HG02970 (cell line): ENCODE measurements around the gene DPM1.
A peak's percentile ranks its signal among the peaks of the same experiment; 100 is the strongest.
"Not testable (repeated sequence)": the region's sequence is repeated elsewhere in the genome, so short reads cannot be mapped to it uniquely, and the experiment has no call there.

Experiments used
- ATAC-seq: cut with Tn5 transposase; IDR thresholded peaks from one replicate; pipeline ENCODE4 v1.9.1; 2021; ENCODE audit warnings: mild to moderate bottlenecking, moderate library complexity, moderate number of reproducible peaks; ENCODE audit not compliant: unreplicated experiment, low FRiP score

Gene DPM1

DNA sequence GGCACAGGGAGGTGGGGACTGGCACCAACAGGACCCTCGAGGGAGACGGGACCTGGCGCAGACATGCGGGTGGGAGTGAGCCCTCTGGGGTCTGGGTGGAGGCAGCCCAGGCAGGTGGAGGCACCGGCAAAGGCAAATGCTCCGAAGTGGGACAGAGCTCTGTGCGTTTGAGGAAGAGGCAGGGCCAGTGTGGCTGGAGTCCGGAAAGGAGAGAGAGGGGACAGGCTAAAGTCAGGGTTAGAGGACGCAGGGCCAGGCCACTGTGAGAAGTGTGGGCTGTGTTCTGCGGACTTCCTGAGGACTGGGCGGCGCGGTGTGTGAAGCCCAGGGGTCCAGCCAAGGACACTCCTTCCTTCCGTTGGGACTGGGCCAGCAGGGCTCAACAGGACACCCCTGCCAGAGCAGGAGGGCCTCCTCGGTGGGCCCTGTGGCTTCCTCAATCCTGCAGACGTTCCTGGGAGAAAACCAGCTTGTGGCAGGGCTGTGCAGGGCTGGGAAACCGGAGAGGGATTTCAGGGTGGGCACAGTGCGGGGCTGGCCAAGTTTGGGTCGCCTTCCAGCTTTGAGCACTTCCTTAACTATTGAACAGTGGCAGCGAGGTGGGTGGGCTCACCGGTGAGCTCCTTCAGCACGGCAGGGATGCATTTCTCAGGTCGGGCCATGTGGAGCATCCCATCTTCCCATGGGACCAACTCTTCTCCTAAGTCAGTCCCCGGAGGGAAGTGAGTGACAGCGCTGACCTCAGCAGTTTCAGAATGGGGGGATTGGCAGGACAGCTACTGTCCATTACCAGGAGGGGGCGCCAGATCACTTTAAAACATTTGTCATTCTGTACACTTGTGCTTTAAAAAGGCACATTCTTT lies 22.8 kb upstream of the DPM1 start:
- ATAC-seq, result no peak

DNA sequence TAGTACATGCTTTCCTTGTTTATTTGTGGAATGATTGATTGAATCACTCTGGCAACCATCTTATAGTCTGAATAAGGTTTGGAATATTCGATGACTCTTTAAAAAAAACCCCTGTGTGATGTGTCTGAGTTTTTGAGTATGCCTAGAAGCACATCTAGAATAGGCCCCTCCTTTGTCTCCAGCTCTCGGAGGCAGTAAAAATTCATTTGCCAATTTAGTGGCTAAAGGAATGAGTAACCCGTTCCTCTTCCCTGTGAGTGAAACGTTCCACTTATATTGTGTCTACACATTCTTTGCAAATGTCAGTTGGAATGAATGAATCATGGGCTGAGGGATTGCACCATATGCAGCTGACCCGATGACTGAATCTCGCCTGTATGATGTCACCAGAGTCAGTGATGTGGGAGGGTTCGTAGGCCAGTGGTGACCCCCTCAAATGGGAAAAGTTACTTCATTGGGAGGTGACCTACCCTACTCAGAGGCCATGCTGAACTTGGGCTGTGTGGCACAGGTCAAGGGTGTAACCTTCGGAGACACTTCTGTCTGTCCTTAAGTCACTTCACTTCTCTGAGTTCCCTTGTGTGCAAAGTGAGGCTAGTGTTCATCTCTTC lies 21.8 kb upstream of the DPM1 start:
- ATAC-seq, result no peak

DNA sequence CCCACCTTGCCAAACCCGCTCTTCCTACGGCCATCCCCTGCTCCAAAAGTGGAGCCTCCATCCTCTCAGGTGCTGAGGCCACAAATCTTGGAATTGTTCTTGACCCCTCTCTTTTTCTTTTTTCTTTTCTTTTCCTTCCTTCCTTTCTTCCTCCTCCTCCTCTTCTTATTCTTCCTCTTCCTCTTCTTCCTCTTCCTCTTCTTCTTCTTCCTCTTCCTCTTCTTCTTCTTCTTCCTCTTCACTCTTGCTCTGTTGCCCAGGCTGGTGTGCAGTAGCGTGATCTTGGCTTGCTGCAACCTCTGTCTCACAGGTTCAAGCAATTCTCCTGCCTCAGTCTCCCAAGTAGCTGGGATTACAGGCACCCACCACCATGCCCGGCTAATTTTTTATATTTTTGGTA lies 20.2 kb upstream of the DPM1 start:
- not testable (repeated sequence) for ATAC-seq

DNA sequence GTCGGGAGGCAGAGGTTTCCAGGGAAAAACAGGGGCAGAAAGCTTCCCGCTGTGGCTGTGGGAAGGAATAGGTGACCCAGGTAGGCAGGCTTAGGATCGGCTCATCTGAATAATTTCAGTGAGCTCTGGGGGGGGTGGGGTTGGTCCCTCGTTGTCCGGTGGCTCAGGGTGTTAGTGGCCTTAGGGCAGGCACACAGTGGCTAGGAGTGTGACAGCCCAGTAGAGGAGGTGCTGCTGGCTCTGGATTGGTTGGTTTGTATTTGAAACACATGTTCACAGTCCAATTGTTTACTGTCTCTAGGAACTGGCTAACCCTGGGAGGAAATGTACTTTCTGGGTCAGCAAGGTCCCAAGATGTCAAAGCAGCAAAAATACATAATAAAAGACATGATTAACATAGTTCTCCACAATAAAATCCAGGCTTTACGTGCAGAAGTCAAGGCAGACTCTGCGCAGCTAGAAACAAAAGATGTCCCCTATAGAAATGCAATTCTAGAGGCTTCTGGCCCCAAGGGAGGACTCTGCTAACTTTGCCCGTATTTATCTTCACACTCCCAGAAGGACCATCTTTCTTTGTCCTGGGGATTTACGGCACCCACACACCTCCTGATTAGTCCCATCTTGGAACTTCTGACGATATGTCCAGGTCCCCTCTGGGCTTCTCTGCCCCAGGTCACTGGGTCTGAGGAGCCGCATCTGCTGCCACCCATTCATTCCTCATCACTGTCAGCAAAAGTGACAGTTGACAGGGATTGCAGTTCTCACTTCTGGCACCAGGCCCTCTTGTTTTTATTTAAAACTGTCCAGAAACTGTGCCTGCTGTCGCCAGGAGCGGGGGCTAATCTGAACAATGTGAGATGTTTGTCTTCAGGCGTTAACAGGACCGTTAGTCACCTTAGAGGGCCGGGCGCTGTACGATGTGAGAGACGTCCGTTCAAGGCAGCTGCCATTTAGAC lies 19.0 kb upstream of the DPM1 start:
- ATAC-seq, result no peak

DNA sequence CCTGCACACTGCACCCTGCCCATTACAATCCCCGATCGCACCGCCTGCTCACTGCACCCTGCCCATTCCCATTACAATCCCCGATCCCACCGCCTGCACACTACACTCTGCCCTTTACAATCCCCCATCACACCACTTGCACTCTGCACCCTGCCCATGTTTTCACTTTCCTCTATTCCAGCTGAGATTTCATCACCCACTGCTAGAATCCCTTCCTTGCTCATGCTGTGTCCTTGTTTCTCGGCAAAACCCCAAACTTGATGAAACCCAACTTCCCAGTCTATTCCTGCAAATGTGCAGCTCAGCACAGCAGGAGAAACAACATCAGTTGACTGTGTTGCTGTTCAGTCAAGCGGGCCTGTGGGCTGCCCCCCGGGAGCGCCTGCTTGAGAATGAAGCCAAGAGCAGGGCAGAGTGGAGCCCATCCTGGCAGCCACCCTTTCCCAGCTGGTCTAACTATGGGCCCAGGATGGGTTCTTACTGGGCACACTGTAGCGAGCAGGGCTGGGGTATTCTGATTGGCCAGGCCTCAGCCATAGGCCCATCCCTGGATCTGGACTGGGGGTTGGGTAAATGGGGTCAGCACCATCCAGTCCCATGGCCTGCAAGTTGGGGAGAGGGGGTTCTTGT lies 17.5 kb upstream of the DPM1 start:
- ATAC-seq, result no peak

DNA sequence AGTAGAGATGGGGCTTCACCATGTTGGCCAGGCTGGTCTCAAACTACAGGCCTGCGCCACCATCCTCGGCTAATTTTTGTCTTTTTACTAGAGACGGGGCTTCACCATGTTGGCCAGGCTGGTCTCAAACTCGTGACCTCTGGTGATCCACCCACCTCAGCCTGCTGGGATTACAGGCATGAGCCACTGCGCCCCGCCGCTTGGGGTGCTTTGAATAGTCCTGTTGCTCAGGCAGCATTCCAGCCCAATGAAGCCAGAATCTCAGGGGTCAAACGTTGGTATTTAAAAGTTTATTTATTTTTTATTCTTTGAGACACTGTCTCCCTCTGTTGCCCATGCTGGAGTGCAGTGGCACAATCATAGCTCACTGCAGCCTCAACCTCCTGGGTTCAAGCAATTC lies 11.6 kb upstream of the DPM1 start:
- ATAC-seq, result no peak

DNA sequence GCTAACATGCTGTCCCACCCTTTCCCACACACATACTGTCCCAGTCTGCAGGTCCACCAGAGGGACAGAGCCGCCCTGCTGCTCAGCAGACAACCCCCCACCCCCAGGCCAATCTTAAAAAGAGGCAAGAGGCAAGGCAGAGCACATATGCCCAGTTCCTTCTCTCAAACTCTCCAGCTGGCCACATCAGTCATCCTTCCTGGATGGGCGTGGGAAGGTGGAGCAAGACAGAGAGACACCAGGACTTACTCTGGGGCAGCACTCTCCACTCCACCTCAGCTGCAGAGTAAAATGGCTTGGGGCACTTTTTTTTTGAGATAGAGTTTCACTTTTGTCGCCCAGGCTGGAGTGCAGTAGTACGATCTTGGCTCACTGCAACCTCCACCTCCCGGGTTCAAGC lies 11.1 kb upstream of the DPM1 start:
- no peak for ATAC-seq

DNA sequence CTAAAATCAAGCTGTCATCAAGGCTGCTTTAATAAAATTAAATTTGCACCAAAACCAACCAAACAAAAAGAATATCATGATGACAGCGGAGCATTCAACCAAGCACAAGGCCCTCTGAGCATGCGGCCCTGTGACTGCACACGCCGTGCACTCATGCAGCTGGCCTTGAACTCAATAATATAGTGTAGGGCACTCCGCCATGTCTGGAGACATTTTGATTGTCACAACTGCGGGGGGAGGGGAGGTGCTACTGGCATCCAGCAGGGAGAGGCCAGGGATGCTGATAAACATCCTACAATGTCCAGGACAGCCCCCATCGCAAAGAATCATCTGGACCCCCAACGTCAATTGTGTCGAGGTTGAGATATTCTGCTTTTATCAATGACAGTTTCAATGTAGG lies 10.0 kb upstream of the DPM1 start:
- no peak for ATAC-seq

DNA sequence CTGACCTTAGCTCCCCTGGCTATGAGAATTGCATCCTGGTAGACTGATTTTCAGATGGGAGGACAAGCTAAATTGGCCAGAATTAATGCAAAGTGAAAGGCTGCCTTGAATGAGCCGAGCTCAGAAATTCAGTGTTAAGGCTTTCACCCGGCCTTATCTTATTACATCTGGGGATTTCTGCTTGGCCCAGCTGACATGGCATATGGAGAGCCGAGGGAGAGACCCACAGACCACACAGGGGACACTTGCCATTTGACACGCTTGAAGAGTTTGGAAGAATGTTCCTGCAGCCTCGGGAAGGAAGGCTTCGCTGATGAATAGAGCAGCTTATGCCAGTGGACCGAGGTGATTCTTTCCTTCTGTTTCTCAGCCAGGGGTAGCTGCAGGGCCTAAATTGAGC lies 9.3 kb upstream of the DPM1 start:
- no peak for ATAC-seq

DNA sequence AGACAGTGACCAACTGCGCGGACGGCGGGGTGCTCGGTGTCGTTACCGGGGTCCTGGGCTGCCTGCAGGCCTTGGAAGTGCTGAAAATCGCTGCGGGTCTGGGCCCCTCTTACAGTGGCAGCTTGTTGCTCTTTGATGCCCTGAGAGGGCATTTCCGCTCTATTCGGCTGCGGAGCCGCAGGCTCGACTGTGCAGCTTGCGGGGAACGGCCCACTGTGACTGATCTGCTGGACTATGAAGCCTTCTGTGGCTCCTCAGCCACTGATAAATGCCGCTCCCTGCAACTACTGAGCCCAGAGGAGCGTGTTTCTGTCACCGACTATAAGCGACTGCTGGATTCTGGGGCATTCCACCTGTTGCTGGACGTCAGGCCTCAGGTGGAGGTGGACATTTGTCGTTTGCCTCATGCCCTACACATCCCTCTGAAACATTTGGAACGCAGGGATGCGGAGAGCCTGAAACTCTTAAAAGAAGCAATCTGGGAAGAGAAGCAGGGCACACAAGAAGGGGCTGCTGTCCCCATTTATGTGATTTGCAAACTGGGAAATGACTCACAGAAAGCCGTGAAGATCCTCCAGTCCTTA lies 1.3 kb upstream of the DPM1 start:
- ATAC-seq, result no peak

DNA sequence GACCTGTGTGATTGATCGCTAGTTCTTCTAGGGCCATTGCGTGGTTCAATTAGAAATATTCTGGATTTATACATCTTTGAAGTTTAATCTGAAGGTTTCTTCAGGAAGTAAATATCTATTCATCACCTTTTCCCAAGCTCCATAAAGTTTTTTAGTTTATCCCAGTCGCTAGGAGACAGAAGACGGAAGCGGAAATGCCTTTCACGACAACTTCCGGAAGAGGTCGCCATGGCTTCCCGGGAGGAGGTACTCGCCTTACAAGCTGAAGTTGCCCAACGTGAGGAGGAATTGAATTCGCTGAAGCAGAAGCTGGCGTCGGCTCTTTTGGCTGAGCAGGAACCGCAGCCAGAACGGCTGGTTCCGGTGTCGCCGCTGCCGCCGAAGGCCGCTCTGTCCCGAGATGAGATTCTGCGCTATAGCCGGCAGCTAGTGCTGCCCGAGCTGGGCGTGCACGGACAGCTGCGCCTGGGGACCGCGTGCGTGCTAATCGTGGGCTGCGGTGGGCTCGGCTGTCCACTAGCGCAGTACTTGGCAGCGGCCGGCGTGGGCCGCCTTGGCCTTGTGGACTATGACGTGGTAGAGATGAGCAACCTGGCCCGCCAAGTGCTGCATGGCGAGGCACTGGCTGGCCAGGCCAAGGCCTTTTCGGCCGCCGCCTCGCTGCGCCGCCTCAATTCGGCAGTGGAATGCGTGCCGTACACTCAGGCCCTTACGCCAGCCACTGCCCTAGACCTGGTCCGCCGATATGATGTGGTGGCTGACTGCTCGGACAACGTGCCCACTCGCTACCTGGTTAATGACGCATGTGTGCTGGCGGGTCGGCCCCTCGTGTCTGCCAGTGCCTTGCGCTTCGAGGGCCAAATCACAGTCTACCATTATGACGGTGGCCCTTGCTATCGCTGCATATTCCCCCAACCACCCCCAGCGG lies 547 bp upstream of the DPM1 start, which contains the start of gene MOCS3:
Gene MOCS3, plus strand, starts transcription at position 204 of the 928 bp plus-strand sequence. Its CDS starts 25 bp downstream, at position 229.
- ATAC-seq, result peak; percentile 84

DNA sequence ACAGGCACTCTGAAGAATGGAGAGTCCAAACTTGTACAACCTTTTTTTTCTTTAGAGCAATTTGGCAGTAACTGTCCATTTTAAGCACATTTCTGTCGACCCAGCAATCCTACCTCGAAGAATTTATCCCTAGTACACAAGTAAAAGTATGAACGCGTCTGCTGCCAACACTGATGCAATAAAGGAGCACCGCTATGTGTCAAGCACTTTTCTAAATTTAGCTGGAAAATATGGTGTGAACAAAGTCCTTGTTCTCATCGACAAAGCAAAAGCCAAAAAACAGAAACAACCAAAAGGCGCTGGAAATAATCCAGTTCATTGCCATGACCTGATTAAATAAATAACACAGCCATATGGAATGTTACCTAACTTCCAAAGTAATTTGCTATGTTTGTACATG lies 1.1 kb downstream of the DPM1 start:
- ATAC-seq, result no peak

DNA sequence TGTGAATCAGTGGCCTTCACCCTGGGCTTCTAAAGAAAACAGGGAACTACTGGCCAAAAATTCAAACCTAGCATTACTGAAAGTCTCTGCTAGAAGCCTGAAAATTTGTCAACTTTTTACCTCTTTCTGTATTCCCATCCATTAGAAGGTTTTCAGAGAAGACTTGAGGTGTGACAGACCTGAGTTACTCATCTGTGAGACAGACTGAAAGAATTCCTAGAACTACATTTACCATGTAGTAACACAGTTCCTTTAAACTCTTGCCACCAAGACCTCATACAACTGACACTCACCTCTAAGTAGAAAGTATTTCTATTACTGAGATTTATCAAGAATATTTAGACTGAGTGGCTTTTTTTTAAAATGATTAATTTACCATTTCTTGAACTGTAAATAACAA lies 4.5 kb downstream of the DPM1 start:
- no peak for ATAC-seq

DNA sequence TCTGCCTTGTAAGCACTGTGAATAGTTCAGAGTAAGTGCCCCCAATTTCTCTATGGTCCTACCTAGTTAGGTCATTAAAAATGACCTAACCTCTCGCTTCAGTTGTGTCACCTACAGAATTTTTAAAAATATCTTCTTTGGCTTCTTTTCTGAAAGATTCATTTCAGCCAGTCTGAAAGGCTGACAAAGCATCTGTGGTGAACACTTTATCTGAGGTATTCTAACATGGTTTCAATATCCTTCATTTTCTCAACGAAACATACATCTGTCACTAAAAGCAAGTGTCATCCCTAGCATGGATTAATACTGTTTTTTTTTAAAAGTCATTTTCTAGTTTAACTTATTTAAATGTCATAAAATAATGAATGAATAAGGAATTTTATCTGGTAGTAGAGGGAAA lies 5.1 kb downstream of the DPM1 start:
- no peak for ATAC-seq

DNA sequence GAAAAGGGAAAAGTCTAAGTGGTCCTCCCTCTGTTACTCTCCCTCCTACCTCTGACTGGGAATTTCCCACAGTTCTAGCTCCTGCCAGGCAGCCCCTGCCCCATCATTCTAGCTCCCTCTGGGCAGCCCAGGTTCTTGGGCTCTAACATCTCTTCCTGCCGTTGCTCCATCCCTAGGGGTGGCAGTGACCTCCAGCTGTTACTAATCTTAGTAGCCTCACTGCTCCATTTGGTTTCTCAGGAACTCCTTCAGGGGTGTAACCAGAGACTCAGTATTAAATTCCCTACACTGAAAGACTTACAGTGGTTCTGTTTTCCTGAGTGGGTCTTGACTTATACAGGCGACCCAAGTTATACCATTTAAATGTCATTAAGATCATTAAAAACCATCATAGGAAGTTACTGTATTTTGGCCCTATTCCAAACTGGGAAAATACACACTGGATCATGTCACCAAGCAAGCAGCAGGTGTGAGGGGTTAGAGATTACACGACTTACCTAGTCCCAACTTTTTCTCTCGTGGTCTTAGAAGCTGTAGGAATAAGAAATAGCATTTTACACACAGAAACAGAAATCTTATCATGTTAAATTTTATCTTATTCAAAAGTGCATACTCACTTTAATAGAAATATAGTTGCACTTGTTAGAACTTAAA lies 10.1 kb downstream of the DPM1 start:
- no peak for ATAC-seq

DNA sequence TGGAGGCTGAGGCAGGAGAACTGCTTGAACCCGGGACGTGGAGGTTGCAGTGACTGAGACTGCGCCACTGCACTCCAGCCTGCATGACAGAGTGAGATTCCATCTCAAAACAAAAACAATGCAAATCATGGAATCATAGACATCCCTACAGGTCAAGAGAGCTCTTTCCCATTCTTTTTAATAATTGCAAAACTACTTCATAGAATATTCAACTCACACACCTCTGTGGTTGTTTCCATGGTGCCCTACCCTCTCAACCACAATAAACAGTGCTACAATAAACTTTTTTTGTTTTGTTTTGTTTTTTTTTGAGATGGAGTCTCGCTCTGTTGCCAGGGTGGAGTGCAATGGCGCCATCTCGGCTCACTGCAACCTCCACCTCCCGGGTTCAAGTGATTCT lies 15.3 kb downstream of the DPM1 start:
- no peak for ATAC-seq

DNA sequence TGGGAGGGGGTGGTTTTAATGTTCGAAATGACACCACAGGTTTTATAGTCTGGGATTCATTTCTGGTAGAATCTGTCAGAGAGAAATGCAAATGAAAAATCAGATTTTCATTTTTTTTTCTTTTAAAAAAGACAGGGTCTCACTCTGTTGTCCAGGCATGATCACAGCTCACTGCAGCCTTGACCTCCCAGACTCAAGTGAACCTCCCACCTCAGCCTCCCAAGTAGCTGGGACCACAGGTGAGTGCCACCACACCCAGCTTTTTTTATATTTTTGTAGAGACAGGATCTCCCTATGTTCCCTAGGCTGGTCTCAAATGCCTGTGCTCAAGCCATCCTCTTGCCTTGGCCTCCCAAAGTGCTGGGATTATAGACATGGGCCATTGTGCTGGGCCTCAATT lies 24.7 kb downstream of the DPM1 start:
- no peak for ATAC-seq

DNA sequence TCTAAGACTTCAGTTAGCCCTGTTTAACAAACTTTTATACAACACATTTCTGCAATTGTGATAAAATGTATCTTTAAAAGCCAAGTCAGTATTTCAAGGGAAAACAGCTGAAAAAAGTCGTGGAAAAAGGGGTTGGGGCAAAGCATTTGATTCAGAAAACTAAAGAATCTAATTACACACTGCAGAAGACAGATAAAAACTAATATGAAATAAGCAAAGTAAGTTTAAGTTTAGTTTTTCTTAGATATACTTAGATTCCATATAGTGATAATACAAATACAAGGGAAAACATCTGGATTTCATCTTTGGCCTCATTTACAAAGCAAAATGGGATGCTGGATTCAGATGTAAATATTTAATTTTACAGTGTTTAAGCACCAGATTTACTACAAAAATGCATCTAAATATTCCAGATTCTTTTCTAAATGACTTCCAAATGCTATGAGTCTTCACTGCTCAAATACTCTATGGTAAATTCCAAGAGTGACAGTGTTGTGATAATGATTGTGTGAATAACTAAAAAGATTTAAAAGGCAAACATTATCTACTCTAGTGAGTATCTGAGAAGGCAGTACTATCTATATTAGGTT lies 25.5 kb downstream of the DPM1 start:
- ATAC-seq, result no peak
